Measurements from ENCODE around the gene FBXO27.

FBXO27 gene

DNA sequence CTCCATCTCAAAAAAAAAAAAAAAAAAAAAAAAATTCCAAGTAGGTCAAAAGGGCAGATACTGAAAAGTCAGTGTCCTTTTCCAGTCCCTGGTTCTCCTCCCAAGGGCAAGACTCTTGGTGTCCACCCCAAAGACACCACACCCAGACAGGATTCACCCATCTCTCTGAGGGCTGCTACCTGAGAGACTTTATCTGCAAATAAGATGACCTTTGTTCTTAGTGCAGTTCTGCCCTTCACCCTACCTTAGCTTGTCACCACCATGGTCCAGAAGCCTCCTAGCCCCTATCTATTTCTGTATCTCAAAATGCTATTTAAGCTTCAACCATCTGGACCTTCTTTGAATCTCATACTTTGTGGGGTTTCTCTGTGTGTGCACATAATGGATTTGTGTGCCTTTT is 4.2 kb upstream of the FBXO27 start:
- no peak overlapping the region for H3K27ac ChIP-seq (ENCODE audit: low read depth, low read length, poor library complexity, severe bottlenecking)

DNA sequence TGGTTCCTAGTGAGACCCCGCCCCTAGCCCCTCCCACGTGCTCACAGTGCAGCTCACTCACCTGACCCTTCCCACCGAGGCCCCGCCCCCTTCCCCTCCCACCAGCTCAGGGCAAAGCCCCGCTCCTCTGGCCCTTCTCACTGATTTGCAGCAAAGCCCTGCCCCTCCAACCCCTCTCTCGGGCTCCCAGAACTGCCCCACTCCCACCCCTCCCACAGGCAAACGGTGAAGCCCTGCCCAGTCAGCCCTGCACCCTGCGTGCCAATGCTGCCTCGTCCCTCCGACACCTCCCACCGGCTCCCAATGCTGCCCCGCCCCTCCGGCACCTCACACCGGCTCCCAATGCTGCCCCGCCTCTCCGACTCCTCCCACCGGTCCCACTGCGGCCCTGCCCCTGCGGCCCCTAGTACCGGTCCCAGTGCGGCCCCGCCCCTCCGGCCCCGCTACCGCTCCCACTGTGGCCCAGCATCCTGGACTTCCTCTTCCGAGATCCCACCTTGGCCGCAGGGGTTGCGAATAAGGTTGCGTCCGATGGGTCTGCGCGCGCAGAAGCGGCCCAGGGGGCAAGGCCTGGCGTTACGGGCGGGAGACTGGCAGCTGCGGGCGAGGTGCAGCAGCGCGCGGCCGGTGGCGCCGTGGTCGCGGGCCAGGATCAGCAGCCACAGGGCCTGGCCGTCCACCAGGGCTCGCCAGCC is 834 bp downstream of the FBXO27 start:
- H3K9me2 ChIP-seq (ENCODE audit: low read depth, low read length): no peaks in the 10 kb centered on the region
- peak overlapping the region; percentile 59 for H3K4me3 ChIP-seq (ENCODE audit: low read depth, low read length, poor library complexity, severe bottlenecking)
- no peaks in the 10 kb centered on the region for H3K27me3 ChIP-seq (ENCODE audit: insufficient read depth, low read length)
- no peaks in the 10 kb centered on the region for H4K20me1 ChIP-seq (ENCODE audit: insufficient read depth, low read length)
- H3K4me2 ChIP-seq (ENCODE audit: low read length): peak overlapping the region; percentile 70
- no peak overlapping the region; the same call in 1 of the 2 replicates for H3K9ac ChIP-seq (ENCODE audit: low read length)
- H3K36me3 ChIP-seq (ENCODE audit: insufficient read depth, low read length): no peaks in the 10 kb centered on the region
- H3F3A ChIP-seq (ENCODE audit: insufficient read depth, low read length): no peaks in the 10 kb centered on the region
- no peak overlapping the region for H2AFZ ChIP-seq (ENCODE audit: low read length)
- H3K4me1 ChIP-seq (ENCODE audit: insufficient read depth, low read length, severe bottlenecking): peaks cover 9% of the 10 kb centered on the region
- no peak overlapping the region for H3K27ac ChIP-seq (ENCODE audit: low read depth, low read length, poor library complexity, severe bottlenecking)
- no peak for TF ChIP-seq EZH2 (IDR thresholded peaks at IDR 0.05; ENCODE audit: borderline replicate concordance, low read length)
- TF ChIP-seq, protein P1, sequence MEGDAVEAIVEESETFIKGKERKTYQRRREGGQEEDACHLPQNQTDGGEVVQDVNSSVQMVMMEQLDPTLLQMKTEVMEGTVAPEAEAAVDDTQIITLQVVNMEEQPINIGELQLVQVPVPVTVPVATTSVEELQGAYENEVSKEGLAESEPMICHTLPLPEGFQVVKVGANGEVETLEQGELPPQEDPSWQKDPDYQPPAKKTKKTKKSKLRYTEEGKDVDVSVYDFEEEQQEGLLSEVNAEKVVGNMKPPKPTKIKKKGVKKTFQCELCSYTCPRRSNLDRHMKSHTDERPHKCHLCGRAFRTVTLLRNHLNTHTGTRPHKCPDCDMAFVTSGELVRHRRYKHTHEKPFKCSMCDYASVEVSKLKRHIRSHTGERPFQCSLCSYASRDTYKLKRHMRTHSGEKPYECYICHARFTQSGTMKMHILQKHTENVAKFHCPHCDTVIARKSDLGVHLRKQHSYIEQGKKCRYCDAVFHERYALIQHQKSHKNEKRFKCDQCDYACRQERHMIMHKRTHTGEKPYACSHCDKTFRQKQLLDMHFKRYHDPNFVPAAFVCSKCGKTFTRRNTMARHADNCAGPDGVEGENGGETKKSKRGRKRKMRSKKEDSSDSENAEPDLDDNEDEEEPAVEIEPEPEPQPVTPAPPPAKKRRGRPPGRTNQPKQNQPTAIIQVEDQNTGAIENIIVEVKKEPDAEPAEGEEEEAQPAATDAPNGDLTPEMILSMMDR (IDR thresholded peaks at IDR 0.05; ENCODE audit: low read length): no peak
- no peaks in the 10 kb centered on the region for H3K9me3 ChIP-seq (ENCODE audit: low read length)
- no peaks in the 10 kb centered on the region for H3K79me2 ChIP-seq (ENCODE audit: insufficient read depth, low read length)

More for the DNA sequence above, 4.2 kb upstream of the FBXO27 start:
- no peak overlapping the region for H3K4me3 ChIP-seq (ENCODE audit: low read depth, low read length, poor library complexity, severe bottlenecking)
- no peaks in the 10 kb centered on the region for H3K36me3 ChIP-seq (ENCODE audit: insufficient read depth, low read length)
- TF ChIP-seq EZH2 (IDR thresholded peaks at IDR 0.05; ENCODE audit: borderline replicate concordance, low read length): no peak
- TF ChIP-seq, protein P1 (IDR thresholded peaks at IDR 0.05; ENCODE audit: low read length): no peak
- no peaks in the 10 kb centered on the region for H3K4me1 ChIP-seq (ENCODE audit: insufficient read depth, low read length, severe bottlenecking)
- no peaks in the 10 kb centered on the region for H4K20me1 ChIP-seq (ENCODE audit: insufficient read depth, low read length)
- H2AFZ ChIP-seq (ENCODE audit: low read length): no peak overlapping the region
- H3F3A ChIP-seq (ENCODE audit: insufficient read depth, low read length): no peaks in the 10 kb centered on the region
- H3K9me3 ChIP-seq (ENCODE audit: low read length): no peaks in the 10 kb centered on the region
- no peaks in the 10 kb centered on the region for H3K27me3 ChIP-seq (ENCODE audit: insufficient read depth, low read length)
- no peaks in the 10 kb centered on the region for H3K9me2 ChIP-seq (ENCODE audit: low read depth, low read length)
- no peaks in the 10 kb centered on the region for H3K79me2 ChIP-seq (ENCODE audit: insufficient read depth, low read length)
- no peak overlapping the region for H3K9ac ChIP-seq (ENCODE audit: low read length)
- no peak overlapping the region for H3K4me2 ChIP-seq (ENCODE audit: low read length)

DNA sequence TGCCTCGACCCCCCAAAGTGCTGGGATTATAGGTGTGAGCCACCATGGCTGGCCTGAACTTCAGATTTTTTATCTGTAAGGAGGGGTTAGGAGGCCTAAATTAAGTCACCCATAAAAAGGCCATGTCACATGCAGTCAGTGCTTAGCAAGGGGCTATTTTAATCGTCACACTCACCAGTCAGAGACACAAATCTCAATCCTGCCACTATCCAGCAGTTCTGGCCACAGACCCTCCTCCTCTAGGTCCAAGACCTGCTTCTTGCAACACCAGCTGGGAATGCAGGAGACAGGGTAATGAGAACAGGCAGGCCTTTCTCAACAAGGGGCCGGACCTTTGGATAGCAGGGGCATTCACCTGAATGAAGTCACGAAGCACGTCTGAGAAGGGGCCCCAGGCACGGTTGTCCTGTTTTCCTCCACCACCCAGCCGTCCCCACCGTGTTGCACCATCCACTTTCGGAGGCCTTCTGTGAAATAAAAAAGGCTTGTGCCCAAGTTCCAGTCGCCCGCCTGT is 1.4 kb downstream of the FBXO27 start:
- Histone ChIP-seq H3F3A (ENCODE audit: insufficient read depth, low read length) (no peaks in the 10 kb centered on the region), H3K4me3 (ENCODE audit: low read depth, low read length, poor library complexity, severe bottlenecking) (peak overlapping the region; percentile 59), H3K36me3 (ENCODE audit: insufficient read depth, low read length) (no peaks in the 10 kb centered on the region), H3K9me3 (ENCODE audit: low read length) (no peaks in the 10 kb centered on the region), H3K4me1 (ENCODE audit: insufficient read depth, low read length, severe bottlenecking) (peaks cover 9% of the 10 kb centered on the region), H3K9ac (ENCODE audit: low read length) (peak overlapping the region; percentile 52; the same call in 1 of the 2 replicates), H3K4me2 (ENCODE audit: low read length) (peak overlapping the region; percentile 70), H3K9me2 (ENCODE audit: low read depth, low read length) (no peaks in the 10 kb centered on the region), H4K20me1 (ENCODE audit: insufficient read depth, low read length) (no peaks in the 10 kb centered on the region), H3K27me3 (ENCODE audit: insufficient read depth, low read length) (no peaks in the 10 kb centered on the region; the same call in 1 of the 2 replicates), H3K27ac (ENCODE audit: low read depth, low read length, poor library complexity, severe bottlenecking) (no peak overlapping the region), H3K79me2 (ENCODE audit: insufficient read depth, low read length) (no peaks in the 10 kb centered on the region), H2AFZ (ENCODE audit: low read length) (no peak overlapping the region; the same call in 1 of the 2 replicates)
- no peak for TF ChIP-seq EZH2 (IDR thresholded peaks at IDR 0.05; ENCODE audit: borderline replicate concordance, low read length)
